Measurements from ENCODE around the gene VAT1. TPM values are rescaled to one million over a fixed set of nuclear protein-coding genes. Genes with fewer than 3 reads are reported as not detected.
"Not testable (repeated sequence)": the region's sequence is repeated elsewhere in the genome, so short reads cannot be mapped to it uniquely, and the experiment has no call there.

The VAT1 gene
- total RNA-seq, 1 experiment from 2014 or later = 297 TPM

DNA sequence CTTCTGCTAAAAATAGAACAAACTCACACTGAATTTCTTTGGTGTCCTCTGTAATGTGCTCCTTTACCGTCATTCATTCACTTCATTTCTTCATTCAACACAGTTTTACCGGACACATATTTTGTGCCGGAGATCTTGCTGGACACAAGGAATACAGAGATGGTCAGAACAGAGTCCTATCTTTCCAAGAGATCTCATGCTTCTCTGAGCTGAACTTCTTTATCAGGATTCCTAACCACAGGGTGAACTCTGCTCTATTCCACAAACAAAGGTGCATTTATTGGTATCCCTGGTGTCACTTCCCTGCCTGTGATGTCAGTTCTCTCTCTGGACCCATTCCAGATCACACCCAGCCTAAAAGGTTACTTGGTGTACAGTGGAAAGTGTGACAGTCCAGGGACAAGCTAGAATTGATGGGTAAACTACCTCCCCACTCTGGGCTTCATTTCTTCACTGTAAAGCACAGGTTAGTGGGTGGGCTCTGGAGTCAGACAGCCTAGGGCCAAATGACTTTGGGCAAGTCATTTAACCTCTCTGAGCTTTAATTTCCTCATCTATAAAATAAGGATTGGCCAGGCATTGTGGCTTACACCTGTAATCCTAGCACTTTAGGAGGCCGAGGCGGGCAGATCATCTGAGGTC, 11.4 kb downstream of the VAT1 start:
- DNase-seq (ENCODE audit: low read depth) = no peak

DNA sequence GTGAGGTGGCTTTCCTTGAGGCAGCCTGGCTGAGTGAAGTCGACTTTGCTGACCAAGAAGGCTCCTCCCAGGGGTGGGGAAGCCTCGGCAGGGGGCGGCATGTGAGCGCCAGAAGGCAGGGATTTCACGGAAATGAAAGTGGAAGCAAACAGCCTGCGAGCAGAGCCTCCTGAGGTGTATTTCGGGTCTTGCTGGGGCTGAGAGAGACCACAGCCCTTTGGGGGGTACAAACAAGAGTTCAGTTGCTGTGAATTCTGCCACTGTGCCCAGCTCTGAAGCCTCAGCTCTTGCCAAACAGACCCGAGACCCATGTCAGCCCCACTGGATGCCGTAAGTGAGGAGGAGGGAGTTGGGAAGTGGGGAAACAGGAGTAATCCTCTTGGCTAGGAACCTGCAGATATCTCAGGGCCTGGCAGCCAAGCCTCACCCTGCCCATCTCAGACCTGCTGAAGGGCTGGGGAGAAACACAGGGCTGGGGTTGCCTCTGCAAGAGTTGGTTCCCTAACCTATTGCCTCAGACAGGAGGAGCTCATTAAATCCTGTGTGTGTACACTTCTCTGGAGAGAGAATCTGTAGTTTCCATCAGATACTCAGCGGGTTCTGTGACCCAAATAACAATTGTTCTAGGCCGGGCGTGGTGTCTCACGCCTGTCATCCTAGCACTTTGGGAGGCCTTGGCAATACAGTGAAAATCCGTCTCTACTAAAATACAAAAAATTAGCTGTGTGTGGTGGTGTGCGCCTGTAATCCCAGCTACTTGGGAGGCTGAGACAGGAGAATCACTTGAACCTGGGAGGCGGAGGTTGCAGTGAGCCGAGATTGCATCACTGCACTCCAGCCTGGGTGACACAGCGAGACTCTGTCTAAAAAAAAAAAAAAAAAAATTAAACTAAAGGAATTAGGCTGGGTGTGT, 15.3 kb downstream of the VAT1 start, which contains the start of gene IFI35:
Gene IFI35, plus strand, starts transcription at position 146 of the 913 bp plus-strand sequence. Its CDS starts 164 bp downstream, at position 310.
- DNase-seq (ENCODE audit: low read depth) = peak; percentile 76

DNA sequence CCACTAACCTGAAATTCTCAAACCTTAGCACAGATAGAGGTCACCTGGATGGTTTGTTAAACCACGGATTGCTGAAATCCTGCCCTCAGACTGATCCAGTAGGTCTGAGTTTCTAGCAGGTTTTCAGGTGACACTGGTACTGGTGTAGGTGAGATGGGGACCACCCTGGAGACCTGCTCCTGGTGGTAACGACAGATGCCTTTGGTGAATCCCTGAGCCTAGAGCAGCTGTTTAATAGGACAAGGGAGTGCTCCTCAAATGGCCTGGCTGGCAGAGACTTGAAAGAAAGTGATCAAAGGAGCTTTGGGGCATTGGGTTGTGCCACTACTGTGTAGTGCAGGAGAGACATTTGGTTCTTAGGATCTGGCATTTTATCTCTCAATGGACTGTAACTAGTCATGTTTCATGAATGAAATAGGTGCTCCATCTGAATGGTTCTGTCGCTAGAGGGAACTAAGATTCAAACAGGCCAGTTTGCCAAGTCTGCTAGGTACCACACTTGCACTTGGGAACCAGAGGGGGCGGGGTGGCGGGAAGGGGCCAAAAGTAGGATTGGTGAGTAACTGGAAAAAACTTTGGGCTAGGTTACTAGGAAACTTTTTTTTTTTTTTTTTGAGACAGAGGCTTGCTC, 18.5 kb downstream of the VAT1 start:
- DNase-seq (ENCODE audit: low read depth) = peak; percentile 76

DNA sequence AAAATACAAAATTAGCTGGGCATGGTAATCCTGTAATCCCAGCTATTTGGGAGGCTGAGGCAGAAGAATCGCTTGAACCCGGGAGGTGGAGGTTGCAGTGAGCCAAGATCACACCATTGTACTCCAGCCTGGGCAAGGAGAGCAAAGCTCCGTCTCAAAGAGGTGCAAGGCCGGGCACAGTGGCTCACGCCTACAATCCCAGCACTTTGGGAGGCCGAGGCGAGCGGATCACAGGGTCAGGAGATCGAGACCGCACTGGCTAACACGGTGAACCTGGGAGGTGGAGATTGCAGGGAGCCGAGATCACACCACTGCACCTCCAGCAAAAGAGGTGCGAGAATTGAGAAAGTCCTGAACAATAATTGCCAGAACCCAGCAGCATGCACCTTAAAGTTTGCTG, 21.3 kb downstream of the VAT1 start:
- not testable (repeated sequence) for DNase-seq (ENCODE audit: low read depth)

DNA sequence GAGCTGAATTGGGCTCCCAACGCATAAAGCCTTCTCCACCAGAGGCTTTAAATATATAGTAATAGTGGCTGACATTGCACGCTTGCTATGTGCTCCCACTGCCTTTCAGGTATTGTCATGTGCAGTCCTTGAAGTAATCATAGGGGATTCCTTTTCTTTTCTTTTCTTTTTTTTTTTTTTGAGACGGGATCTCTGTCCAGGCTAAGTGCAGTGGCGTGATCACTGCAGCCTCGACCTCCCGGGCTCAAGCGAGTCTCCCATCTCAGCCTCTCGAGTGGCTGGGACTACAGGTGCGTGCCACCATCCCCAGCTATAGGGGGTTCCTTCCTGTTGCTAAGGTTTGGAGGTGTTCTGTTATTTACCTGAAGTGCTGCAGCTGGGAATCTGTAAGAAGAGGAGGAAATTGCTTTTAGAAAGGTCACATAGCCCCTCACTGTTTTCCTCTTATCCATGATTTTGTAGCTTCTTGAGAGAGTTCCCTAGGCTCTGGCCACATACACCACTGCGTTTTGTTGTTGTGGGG, 23.1 kb downstream of the VAT1 start:
- DNase-seq (ENCODE audit: low read depth) = no peak

DNA sequence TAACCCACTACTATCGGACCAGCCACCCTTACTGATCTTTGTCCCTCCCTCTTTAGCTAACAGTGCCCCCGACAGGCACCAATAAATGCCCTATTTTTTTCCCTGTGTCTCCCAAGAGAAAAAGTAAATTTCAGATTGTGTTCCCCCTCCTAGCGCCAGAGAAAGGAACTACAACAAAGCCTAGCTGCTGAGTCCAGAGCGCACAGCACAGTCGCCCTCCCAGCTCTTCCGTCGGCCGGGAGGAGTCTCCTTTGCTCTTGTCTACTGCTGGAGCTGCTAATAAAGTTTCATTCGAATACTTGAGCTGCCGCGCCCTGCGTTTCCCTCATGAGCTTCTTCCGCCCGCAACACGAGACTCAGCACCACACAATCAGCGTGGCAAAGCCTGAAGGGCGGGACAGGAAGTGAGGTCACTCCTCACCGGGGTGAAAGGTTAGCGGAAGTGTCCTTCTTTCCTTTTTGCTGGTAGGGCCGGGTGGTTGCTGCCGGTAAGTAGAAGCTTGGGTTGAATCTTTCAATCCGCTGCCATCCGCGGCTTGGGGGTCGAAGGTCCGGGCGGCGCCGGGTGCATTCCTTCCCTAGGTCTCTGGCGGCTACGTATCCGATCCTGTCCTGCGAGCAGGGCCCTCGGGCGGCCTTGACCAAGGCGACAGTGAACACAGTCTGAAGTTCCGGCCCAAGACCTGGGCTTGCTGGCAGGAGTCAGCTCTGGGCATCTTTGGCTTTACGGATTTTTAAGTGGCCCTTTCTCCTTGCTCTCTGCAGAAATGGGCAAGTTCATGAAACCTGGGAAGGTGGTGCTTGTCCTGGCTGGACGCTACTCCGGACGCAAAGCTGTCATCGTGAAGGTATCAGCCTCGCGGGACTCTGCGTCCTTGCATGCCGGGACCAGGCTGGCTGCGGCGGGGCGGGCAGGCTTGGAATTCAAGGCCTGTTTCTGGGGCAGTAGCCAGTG, 23.9 kb downstream of the VAT1 start, which contains the start of gene RPL27:
Gene RPL27, plus strand, starts transcription at position 436 of the 955 bp plus-strand sequence. Its CDS starts 332 bp downstream, at position 768.
- DNase-seq (ENCODE audit: low read depth) = peak; percentile 100

DNA sequence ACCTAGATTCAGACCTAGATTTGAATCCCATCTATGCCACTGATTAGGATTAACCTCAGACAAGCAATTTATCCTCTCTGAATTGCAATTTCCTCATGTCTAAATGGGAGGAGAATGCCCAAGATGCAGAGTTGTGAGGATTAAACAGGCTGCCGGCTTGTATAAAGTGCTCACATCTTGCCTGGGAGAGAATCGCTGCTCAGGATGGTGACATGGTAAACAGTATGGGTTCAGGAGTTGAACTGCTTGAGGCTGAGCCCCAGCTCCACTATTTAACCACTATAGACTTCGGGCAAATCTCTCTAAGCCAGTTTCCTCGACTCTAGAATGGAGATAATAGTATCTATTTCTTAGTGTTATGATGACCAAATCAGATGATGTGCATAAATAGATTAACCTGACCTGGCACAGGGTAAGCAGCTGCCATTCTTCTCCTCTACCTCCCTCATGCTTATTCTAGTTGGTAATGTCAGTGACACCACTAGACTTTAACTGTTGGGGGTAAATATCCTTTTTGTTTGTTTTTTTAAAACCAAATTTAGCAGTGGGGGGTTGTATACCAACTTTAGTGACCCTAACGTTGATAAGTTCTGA, 24.7 kb downstream of the VAT1 start:
- DNase-seq (ENCODE audit: low read depth) = no peak

DNA sequence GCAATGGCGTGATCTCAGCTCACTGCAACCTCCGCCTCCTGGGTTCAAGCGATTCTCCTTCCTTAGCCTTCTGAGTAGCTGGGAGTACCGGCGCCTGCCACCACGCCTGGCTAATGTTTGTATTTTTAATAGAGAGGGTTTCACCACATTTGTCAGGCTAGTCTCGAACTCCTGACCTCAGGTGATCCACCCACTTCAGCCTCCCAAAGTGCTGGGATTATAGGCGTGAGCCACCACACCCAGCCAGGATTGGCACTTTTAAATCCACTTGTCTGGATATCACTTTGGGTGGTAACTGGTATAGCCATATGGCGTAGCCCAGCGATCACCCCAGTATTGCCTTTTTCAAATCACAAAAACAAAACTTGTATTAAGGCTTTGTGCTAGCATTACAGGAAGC, 28.3 kb downstream of the VAT1 start:
- not testable (repeated sequence) for DNase-seq (ENCODE audit: low read depth)

DNA sequence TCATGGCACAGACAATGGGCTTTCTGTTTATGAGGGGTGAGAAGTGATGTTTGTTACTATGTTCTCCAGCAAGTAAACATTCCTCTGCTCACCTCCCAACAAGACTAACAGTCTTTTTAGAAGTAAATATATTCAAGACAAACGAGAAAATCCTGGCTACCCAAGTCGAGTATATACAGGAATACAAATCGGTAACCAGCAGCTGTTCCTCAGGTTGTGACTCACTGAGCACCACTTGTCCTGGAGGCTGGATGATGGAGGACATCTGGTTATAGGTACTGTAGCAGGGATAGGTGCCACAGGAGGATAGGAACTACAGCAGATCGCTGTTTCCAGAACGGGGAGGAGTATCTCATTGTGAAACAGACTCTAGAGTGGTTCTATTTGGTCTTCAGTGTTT, 29.3 kb downstream of the VAT1 start:
- no peak for DNase-seq (ENCODE audit: low read depth)

DNA sequence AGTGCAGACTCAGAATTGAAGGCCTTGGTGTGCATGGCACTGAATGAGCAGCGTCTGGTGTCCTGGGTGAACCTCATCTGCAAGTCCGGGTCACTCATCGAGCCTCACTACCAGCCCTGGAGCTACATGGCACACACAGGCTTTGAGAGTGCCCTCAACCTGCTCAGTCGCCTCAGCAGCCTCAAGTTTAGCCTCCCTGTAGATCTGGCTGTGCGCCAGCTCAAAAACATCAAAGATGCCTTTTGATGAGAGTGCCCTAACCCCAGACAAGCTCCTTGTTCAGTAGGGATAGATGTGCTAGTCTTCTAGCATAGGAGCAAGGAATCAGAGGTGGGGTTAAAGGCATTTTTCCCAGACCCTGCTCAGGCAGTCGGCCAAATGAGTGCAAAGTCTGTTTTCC, 30.7 kb downstream of the VAT1 start:
- no peak for DNase-seq (ENCODE audit: low read depth)

DNA sequence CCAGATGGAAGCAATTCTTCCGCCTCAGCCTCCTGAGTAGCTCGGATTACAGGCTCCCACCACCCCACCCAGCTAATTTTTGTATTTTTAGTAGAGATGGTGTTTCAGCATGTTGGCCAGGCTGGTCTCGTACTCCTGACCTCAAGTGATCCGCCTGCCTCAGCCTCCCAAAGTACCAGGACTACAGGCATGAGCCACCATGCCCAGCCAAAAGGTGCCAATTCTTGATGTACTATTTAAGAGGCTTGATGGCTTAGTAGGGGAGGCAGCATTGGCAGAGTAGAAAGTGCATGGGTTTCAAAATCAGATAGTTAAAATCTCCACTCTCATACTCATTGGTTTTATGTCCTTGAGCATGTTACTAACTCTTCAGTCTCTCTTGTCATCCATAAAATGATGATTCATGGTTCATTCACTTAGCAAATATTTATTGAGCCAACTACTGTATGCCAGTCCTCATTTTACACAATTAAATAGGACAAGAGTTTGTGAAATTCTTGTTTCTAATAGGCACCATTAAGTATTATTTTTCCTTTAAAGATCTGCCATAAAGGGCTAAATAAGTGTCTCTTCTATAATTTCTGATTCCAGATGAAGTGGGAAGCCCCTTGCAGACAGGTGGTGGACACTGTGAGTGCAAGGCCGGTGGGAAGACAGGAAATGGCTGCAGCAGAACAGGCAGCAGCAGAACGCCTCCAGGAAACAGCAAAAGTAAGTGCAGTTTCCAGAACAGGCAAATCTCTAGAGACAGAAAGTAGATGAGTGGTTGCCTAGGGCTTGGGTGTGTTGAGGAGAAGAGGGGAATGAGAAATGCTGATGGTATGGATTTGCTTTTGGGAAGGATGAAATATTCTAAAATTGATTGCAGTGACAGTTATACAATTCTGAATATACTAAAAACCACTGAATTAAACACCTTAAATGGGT, 32.2 kb downstream of the VAT1 start:
- DNase-seq (ENCODE audit: low read depth) = peak; percentile 55

DNA sequence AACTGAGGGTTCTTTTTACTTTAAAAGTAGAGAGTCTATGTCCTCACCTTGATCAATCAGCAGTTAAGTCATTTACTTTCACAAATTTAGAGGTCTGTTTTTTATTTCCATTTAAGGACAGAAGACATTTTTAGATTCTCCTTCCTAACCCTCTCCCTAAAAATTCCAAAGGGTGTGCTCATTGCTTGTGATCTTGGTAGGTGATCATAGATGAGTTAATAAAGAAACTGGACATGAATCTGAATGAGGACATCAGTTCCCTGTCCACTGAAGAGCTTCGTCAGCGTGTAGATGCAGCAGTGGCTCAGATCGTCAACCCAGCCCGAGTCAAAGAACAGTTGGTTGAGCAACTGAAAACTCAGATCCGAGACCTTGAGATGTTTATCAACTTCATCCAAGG, 33.0 kb downstream of the VAT1 start:
- DNase-seq (ENCODE audit: low read depth) = no peak

DNA sequence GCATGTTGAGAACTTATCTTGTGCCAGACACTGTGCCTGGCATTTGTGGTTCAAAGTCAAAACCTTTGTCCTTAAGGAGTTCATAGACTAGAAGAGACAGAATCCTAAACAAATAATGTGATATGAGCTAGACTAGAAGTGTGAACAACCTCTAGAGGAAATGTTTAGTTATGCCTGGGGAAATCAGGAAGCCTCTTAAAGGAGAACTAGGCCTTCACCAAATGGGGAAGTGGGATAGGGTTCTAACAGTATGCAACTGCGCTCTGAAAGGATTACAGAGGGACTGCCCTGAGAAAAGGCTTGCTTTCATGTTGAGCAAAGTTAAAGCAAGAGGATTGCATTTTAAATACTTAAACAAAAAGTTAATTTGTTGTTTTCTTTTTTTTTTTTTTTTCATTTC, 37.0 kb downstream of the VAT1 start:
- DNase-seq (ENCODE audit: low read depth) = no peak

DNA sequence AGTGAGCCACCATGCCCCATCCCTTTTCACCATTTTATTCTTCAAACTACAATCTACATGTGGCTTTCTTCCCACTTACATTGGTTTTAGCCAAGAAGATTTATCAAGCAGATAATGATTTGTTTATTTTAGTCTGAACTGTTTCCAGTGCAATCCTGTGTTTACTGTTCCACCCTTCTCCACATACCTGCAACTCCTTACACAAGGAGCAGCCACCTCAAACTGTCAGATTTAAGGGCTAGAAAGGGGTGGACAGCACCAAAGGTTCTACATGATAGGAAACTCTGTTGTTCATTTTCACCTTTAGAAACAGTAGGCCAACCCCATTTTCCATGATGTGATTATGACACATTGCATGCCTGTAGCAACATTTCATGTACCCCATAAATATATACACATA, 39.9 kb downstream of the VAT1 start:
- DNase-seq (ENCODE audit: low read depth) = no peak

DNA sequence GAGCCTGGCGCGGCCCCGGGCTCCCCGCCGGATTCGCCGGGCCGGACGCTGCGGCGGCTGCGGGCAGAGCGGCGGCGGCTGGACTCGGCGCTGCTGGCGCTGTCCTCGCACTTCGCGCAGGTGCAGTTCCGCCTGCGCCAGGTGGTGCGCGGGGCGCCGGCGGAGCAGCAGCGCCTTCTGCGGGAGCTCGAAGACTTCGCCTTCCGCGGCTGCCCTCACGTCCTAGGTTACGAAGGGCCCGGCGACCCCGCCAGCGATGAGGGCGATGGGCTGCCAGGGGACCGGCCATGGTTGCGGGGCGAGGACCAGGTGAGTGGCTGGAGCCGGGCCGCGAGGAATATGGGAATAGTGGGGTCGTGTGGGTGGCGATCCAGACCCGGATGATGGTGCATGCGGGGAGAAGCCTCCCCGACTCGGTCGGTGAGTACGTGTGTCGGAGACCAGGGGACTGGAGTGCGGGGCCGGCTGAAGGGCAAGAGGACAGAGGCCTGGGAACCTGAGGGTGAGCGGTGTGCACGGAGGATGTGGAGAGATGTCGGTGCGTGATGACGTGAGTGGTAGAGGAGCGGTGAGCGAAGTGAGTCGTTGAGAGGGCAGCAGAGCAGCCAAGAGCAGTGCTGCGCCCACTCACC, 41.3 kb downstream of the VAT1 start:
- DNase-seq (ENCODE audit: low read depth) = peak; percentile 40

DNA sequence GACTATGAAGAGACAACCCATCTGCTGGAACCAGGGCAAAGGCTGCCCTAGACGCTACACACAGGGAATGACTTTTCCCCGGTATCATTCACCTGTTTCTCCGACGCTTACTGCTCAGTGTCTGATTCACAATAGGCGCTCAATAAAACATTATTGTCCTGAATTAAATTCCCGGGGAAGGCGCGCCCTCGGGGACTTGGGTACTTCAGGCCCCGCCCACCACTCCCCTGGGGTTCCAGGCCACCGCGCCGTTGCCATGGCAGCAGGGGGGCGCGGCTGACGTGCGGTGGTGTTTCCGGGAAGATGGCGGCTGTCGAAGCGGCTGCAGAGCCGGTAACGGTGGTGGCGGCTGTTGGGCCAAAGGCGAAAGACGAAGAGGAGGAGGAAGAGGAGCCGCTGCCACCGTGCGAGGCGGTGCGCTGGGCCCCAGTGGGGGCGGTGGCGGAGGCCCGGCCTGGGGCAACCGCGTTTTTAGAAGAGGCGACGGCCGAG, 41.9 kb downstream of the VAT1 start, which contains the start of gene RUNDC1:
Gene RUNDC1, plus strand, starts transcription at position 292 of the 492 bp plus-strand sequence. Its CDS starts 12 bp downstream, at position 304.
- DNase-seq (ENCODE audit: low read depth) = peak; percentile 82

DNA sequence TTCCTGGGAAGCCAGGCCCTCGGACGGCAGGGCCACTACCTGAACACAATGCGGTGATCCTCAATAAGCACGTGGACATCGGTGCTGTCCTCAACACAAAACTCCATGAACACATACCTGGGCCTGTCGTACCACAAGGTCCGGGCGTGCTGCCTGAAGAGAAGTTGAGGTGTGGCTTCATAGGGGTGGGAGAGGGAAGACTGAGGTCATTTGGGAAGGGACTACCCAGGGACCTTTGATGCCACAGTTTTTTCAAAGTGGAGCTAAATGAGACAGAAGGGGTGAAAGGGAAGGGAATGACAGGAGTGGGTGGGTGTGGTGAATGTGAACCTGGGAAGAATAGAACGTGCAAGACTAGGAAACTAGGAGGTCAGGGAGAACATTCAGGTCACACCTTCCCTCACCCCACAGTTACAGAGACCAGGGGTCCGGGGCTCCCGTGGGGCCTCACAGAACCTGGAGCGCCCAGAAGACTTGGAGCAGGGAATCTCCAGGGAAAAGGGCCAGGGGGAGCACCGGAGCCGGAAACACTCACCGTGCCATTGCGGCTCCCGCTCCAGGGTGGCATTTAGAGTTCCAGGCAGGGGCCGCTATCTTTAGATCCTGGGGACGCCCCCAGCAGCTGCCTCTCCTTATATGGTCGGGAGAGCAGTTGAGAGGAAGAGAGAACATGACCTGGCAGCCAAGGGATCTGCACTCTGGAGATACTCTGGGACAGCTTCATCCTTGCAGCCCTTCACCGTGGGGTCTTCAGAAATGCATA, 42.5 kb downstream of the VAT1 start, which contains the start of gene PTGES3L:
Gene PTGES3L, minus strand, starts transcription at position 570 of the 763 bp plus-strand sequence. Its CDS starts 27 bp downstream, at position 543.
- peak; percentile 81 for DNase-seq (ENCODE audit: low read depth)

All from LHCN-M2 (cell line).